GM20431 (cell line): ENCODE data around the gene CHD1L.

Source experiments
- in situ Hi-C: fragments of 300-500 bp; cut with MseI, MboI; formaldehyde crosslinking; loops from one replicate; pipeline ENCODE4 v1.15.0; 2020; ENCODE audit warnings: low sequenced_read_pairs; ENCODE audit not compliant: unreplicated experiment

CHD1L gene

DNA sequence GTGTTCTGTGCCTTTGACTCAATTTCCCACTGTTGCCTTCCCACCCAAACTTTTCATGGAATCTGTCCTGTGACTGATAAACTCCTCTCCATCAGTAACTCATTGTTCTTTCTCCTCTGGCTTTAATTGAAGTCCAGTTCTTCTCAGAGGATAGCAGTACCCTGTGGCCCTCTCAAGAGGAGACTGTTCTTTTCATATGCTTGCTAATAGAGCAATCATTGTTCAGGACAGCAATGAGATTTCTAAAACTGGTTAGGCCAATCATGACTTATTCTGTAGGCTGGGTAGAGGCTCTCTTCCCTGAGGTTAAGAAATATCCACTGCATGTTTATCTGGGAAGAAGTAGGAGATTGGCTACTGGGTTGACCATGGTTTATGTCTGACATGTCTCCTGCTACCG is 98.8 kb downstream of the CHD1L start:
- in situ Hi-C loops: no loop called here
